ENCODE results near the gene WDR86. TPM values are rescaled to one million over a fixed set of nuclear protein-coding genes. Genes with fewer than 3 reads are reported as not detected.

The WDR86 gene
- total and polyA plus RNA-seq, 2 of the 4 experiments (the other 2 are of a cell fraction) = not detected

GRCh38 chr7:151428378-151429236, 18.8 kb upstream of the WDR86 start:
- peak overlapping the region; percentile 77 for H2BK20ac ChIP-seq (ENCODE audit: low read depth, low read length)
- no peaks in the 10 kb centered on the region for H3K27me3 ChIP-seq (ENCODE audit: control insufficient read depth, insufficient read depth, low read length)
- H4K5ac ChIP-seq (ENCODE audit: low read depth, low read length) = peak overlapping the region; percentile 74
- peaks cover 5% of the 10 kb centered on the region; the same call in 1 of the 2 replicates for H4K20me1 ChIP-seq (ENCODE audit: insufficient read depth, low read length)
- peak overlapping the region; percentile 25 for H2AFZ ChIP-seq (replicated peaks; ENCODE audit: low read length, poor library complexity)
- peak overlapping the region; percentile 95 for H2BK120ac ChIP-seq (ENCODE audit: low read depth, low read length)
- H3K4me1 ChIP-seq (ENCODE audit: control insufficient read depth, insufficient read depth, low read length) = peaks cover 39% of the 10 kb centered on the region
- TF ChIP-seq MAZ (IDR thresholded peaks at IDR 0.05; ENCODE audit: borderline replicate concordance, low read depth, low read length) = peak; percentile 9; the same call in 1 of the 2 replicates
- peak; percentile 50; the same call in 1 of the 2 replicates for TF ChIP-seq FOS (IDR thresholded peaks at IDR 0.05; ENCODE audit: low read depth, low read length)
- peak; percentile 8; the same call in 1 of the 2 replicates for TF ChIP-seq BHLHE40 (IDR thresholded peaks at IDR 0.05; ENCODE audit: low read depth, low read length)
- no peak for TF ChIP-seq RCOR1 (IDR thresholded peaks at IDR 0.05; ENCODE audit: insufficient replicate concordance, low read length)
- dilution Hi-C loops (cut with HindIII; ENCODE audit: low sequenced_read_pairs, unreplicated experiment) = no loop called here
- peak overlapping the region; percentile 92 for H3K4ac ChIP-seq (ENCODE audit: low read depth, low read length)
- in situ Hi-C loops (cut with MboI; ENCODE audit: low sequenced_read_pairs) = no loop called here
- 33% methylated on average over 3 of the region's 13 CpGs; no CpG with 5 or more reads in 1 of the 2 experiments for WGBS, 2 experiments (ENCODE audit: extremely low coverage in 2 of 2, insufficient read length in 1 of 2)
- H3K23ac ChIP-seq (ENCODE audit: low read depth, low read length) = peak overlapping the region; percentile 47; the same call in 1 of the 2 replicates
- peak overlapping the region; percentile 38 for H3K14ac ChIP-seq (replicated peaks; ENCODE audit: low read depth, low read length)
- H3K27ac ChIP-seq (ENCODE audit: insufficient read depth, low read length) = peak overlapping the region; percentile 36; the same call in 1 of the 2 replicates
- BruUV-seq (replicated peaks) = no TSS peak
- H3K4me2 ChIP-seq (ENCODE audit: low read depth, low read length) = no peak overlapping the region
- H3K4me3 ChIP-seq (ENCODE audit: insufficient read depth, low read depth, low read length) = no peak overlapping the region
- peak overlapping the region; percentile 59 to 61 for H4K8ac ChIP-seq (ENCODE audit: low read depth in 2 of 2, low read length in 2 of 2)
- peak overlapping the region; percentile 4 for H2AK9ac ChIP-seq (replicated peaks; ENCODE audit: low read depth, low read length, poor library complexity)
- H3K9ac ChIP-seq (ENCODE audit: low read depth, low read length) = peak overlapping the region; percentile 19
- POLR2A ChIA-PET (ENCODE audit: unreplicated experiment) = no interaction called here
- no peak overlapping the region for H3K56ac ChIP-seq (ENCODE audit: extremely low read depth, insufficient read depth, low read length)
- H2BK15ac ChIP-seq (ENCODE audit: low read depth, low read length) = peak overlapping the region; percentile 31; the same call in 2 of the 3 replicates
- DNase-seq (peak; percentile 75), ATAC-seq (ENCODE audit: low read depth) (peak; percentile 10; the same call in 1 of the 2 replicates)
- H4K91ac ChIP-seq (ENCODE audit: insufficient read depth, low read depth, low read length) = peak overlapping the region; percentile 94
- CTCF ChIA-PET = no interaction called here
- peak overlapping the region; percentile 69 for H2AK5ac ChIP-seq (ENCODE audit: low read depth, low read length)
- peaks cover 13% of the 10 kb centered on the region for H3K9me1 ChIP-seq (ENCODE audit: insufficient read depth, low read length)
- intact Hi-C loops (cut with micrococcal nuclease) = loop anchor here (5.0 kb wide), 1 partner anchor 61 kb away; no protein-coding TSS in a partner anchor
- no peaks in the 10 kb centered on the region for H3K9me3 ChIP-seq (ENCODE audit: control insufficient read depth, insufficient read depth, low read length)
- no peaks in the 10 kb centered on the region for H3K36me3 ChIP-seq (ENCODE audit: control insufficient read depth, insufficient read depth, low read length)
- peak overlapping the region; percentile 63 for H3K18ac ChIP-seq (ENCODE audit: low read depth, low read length)
- H3K79me1 ChIP-seq (ENCODE audit: low read depth in 1 of 2, low read length in 2 of 2) = no peaks in the 10 kb centered on the region; a peak in 1 of 4 replicates
- peak overlapping the region; percentile 71 for H2BK5ac ChIP-seq (ENCODE audit: low read depth, low read length, poor library complexity, severe bottlenecking)
